DOHH2 (cell line): ENCODE results near the gene SPTBN4.

ENCODE experiments used
- H3F3A ChIP-seq: fragments of 200-600 bp; sonication (generic), shearing (Covaris generic); 2 replicates; pipeline ENCODE4 v1.6.0; 2016; ENCODE audit warnings: antibody characterized with exemption, mild to moderate bottlenecking; ENCODE audit not compliant: control insufficient read depth, insufficient read depth
- H3K27ac ChIP-seq: fragments of 200-600 bp; sonication (generic); 2 replicates; pipeline ENCODE4 v1.5.1; 2014; ENCODE audit warnings: low read depth, mild to moderate bottlenecking, low read length, moderate library complexity
- H3K27me3 ChIP-seq: fragments of 200-600 bp; sonication (generic); 2 replicates; pipeline ENCODE4 v1.6.1; 2014; ENCODE audit warnings: mild to moderate bottlenecking, low read length, mixed read lengths; ENCODE audit not compliant: control insufficient read depth
- H3K36me3 ChIP-seq: fragments of 200-600 bp; sonication (generic); 2 replicates; pipeline ENCODE4 v1.6.1; 2014; ENCODE audit warnings: mild to moderate bottlenecking, low read length, moderate library complexity, mixed read lengths; ENCODE audit not compliant: control insufficient read depth
- H3K4me1 ChIP-seq: fragments of 200-600 bp; sonication (generic); 2 replicates; pipeline ENCODE4 v1.6.1; 2014; ENCODE audit warnings: mild to moderate bottlenecking, low read length, mixed read lengths; ENCODE audit not compliant: control insufficient read depth
- H3K4me2 ChIP-seq: fragments of 200-600 bp; sonication (generic); 2 replicates; pipeline ENCODE4 v1.6.0; 2014; ENCODE audit warnings: mild to moderate bottlenecking, low read length, moderate library complexity
- H3K4me3 ChIP-seq: fragments of 200-600 bp; sonication (generic); 2 replicates; pipeline ENCODE4 v1.5.1; 2014; ENCODE audit warnings: mild to moderate bottlenecking, low read length, mixed read lengths
- H3K79me2 ChIP-seq: fragments of 200-600 bp; sonication (generic); 2 replicates; pipeline ENCODE4 v1.6.1; 2014; ENCODE audit warnings: mild to moderate bottlenecking, low read length, mixed read lengths; ENCODE audit not compliant: control insufficient read depth
- H3K9me2 ChIP-seq: fragments of 200-600 bp; sonication (generic); replicated peaks from 2 replicates; pipeline ENCODE4 v1.6.1; 2014; ENCODE audit warnings: mild to moderate bottlenecking, low read length, mixed read lengths; ENCODE audit not compliant: control insufficient read depth
- H3K9me3 ChIP-seq: fragments of 200-600 bp; sonication (generic); 2 replicates; pipeline ENCODE4 v1.6.1; 2014; ENCODE audit warnings: antibody characterized with exemption, low read length, mixed read lengths; ENCODE audit not compliant: control insufficient read depth, insufficient read depth
- H4K20me1 ChIP-seq: fragments of 200-600 bp; sonication (generic); 2 replicates; pipeline ENCODE4 v1.6.0; 2014; ENCODE audit warnings: low read depth, mild to moderate bottlenecking, antibody characterized with exemption, low read length, moderate library complexity; ENCODE audit not compliant: control insufficient read depth, insufficient read depth
- EZH2phosphoT487 ChIP-seq: fragments of 200-600 bp; sonication (generic); IDR thresholded peaks from 2 replicates; pipeline ENCODE4 v1.6.1; 2017; ENCODE audit warnings: borderline replicate concordance, mild to moderate bottlenecking, antibody characterized with exemption, low read length, moderate library complexity, mixed read lengths
- TF ChIP-seq, protein P1 (sequence below): fragments of 200-600 bp; sonication (generic); IDR thresholded peaks from one replicate; pipeline ENCODE4 v1.5.1; 2014; ENCODE audit warnings: antibody characterized with exemption, mild to moderate bottlenecking, low read depth, low read length; ENCODE audit not compliant: poor library complexity, severe bottlenecking

Gene SPTBN4

DNA sequence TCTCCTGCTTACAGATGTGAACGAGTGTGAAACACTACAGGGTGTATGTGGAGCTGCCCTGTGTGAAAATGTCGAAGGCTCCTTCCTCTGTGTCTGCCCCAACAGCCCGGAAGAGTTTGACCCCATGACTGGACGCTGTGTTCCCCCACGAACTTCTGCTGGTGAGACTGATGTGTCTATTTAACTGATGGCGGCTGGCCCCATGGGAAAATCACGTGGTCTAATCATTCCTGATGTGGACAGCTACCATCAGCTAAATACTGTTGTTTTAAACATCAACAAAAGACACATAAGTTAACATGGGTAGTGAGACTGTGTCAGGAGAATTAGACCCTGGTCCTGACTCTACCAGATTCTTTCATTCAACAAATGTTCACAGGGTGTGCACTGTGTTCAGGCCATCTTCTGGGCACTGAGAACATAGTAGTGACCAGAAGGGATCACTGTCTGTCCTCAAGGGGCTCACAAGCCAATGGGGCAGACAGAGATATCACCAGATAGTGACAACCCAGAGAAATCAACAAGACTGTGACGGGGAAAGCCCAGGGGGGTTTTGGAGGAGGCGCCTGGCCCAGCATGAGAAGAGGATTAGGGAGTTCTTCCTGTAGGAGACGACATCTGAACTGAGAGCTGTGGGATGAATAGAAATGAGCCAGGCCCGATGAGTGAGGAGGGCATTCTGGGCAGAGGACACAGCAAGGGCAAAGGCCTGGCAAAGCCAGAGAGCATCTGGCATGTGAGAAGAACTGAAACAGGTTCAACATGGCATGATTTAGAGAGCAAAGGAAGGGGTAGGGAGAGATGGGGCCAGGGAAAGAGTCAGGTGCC lies 152.7 kb downstream of the SPTBN4 start:
- Histone ChIP-seq H4K20me1 (no peaks in the 10 kb centered on the region), H3K9me3 (no peaks in the 10 kb centered on the region), H3K27me3 (no peaks in the 10 kb centered on the region), H3K4me3 (no peak overlapping the region), H3K79me2 (no peaks in the 10 kb centered on the region), H3F3A (no peaks in the 10 kb centered on the region; the same call in 1 of the 2 replicates), H3K36me3 (no peaks in the 10 kb centered on the region), H3K4me1 (peaks cover 8% of the 10 kb centered on the region), H3K9me2 (no peaks in the 10 kb centered on the region), H3K4me2 (no peak overlapping the region), H3K27ac (no peak overlapping the region)
- no peak for TF ChIP-seq EZH2phosphoT487
- TF ChIP-seq, protein P1, sequence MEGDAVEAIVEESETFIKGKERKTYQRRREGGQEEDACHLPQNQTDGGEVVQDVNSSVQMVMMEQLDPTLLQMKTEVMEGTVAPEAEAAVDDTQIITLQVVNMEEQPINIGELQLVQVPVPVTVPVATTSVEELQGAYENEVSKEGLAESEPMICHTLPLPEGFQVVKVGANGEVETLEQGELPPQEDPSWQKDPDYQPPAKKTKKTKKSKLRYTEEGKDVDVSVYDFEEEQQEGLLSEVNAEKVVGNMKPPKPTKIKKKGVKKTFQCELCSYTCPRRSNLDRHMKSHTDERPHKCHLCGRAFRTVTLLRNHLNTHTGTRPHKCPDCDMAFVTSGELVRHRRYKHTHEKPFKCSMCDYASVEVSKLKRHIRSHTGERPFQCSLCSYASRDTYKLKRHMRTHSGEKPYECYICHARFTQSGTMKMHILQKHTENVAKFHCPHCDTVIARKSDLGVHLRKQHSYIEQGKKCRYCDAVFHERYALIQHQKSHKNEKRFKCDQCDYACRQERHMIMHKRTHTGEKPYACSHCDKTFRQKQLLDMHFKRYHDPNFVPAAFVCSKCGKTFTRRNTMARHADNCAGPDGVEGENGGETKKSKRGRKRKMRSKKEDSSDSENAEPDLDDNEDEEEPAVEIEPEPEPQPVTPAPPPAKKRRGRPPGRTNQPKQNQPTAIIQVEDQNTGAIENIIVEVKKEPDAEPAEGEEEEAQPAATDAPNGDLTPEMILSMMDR = no peak

- H4K20me1 ChIP-seq = no peaks in the 10 kb centered on the region
- no peaks in the 10 kb centered on the region for H3K9me3 ChIP-seq
- H3K79me2 ChIP-seq = no peaks in the 10 kb centered on the region
- no peak overlapping the region for H3K27ac ChIP-seq
- H3K36me3 ChIP-seq = no peaks in the 10 kb centered on the region
- no peaks in the 10 kb centered on the region for H3K9me2 ChIP-seq
- peaks cover 2% of the 10 kb centered on the region for H3K4me1 ChIP-seq
- no peak overlapping the region for H3K4me2 ChIP-seq
- H3F3A ChIP-seq = peaks cover 3% of the 10 kb centered on the region; the same call in 1 of the 2 replicates
- no peaks in the 10 kb centered on the region for H3K27me3 ChIP-seq
- H3K4me3 ChIP-seq = no peak overlapping the region
- TF ChIP-seq, protein P1 = no peak
- TF ChIP-seq EZH2phosphoT487 = no peak
Observed at GRCh38 chr19:40620161-40620485, 153.3 kb downstream of the SPTBN4 start.

DNA sequence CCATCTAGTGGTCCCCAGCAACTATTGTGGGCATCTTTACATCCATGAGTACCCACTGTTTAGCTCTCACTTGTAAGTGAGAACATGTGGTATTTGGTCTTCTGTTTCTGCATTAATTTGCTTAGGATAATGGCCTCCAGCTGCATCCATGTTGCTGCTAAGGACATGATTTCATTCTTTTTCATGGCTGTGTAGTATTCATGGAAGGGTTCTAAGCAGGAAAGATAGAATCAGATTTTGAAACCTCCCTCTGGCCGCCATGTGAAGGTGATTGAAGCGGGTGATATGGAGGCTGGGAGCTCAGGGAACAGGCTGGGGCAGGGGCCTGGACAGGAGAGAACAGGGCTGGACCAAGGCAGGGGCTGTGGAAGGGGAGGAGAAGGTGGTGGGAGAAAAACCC lies 154.5 kb downstream of the SPTBN4 start:
- no peak overlapping the region for H3K4me2 ChIP-seq
- H3F3A ChIP-seq = peaks cover 3% of the 10 kb centered on the region; the same call in 1 of the 2 replicates
- H3K27ac ChIP-seq = no peak overlapping the region
- H3K9me2 ChIP-seq = no peaks in the 10 kb centered on the region
- TF ChIP-seq, protein P1 = no peak
- no peak for TF ChIP-seq EZH2phosphoT487
- no peaks in the 10 kb centered on the region for H3K9me3 ChIP-seq
- H3K79me2 ChIP-seq = no peaks in the 10 kb centered on the region
- no peaks in the 10 kb centered on the region for H3K36me3 ChIP-seq
- no peak overlapping the region for H3K4me3 ChIP-seq
- no peaks in the 10 kb centered on the region for H3K4me1 ChIP-seq
- H4K20me1 ChIP-seq = no peaks in the 10 kb centered on the region
- H3K27me3 ChIP-seq = no peaks in the 10 kb centered on the region
